ENCODE data around the gene DEGS2.

The DEGS2 gene

DNA sequence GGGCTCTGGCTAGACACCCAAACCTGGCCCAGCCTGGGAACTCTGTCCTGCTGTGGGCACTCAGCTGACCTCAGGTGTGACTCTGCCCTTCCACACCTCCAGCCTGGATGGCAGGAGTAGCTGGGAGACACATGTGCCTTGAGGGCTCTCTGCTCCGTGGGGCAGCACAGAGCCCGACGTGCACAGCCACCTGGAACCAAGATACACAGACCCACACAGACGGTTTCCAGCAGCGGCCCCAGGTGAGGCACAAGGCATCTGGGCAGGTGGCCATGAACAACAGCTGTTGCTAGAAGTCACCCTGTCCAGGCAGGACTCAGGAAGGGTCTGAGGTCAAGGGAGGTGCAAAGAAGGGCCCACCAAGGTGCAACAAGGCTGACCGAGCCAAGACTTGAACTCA is 5.9 kb downstream of the DEGS2 start:
- no peak for DNase-seq
- intact Hi-C loops (cut with DNase I) = no loop called here

DNA sequence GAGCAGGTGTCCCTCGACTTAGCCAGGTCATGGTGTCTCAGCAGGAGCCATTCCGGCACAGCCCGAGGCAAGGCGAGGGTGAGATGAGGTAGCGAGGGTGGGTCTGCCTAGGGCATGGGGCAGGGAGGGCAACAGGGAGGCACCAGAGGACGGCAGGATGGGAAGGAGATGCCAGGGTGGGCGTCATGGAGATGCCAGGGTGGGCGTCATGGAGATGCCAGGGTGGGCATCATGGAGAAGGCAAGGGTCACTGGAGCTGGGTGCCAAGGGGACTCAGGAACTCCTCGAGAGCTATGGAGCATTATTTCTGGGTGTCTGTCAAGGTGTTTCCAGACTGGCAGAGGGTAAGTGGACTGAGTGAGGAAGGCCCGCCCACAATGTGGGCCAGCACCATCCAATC is 7.4 kb downstream of the DEGS2 start:
- intact Hi-C loops (cut with DNase I) = no loop called here
- no peak for DNase-seq

DNA sequence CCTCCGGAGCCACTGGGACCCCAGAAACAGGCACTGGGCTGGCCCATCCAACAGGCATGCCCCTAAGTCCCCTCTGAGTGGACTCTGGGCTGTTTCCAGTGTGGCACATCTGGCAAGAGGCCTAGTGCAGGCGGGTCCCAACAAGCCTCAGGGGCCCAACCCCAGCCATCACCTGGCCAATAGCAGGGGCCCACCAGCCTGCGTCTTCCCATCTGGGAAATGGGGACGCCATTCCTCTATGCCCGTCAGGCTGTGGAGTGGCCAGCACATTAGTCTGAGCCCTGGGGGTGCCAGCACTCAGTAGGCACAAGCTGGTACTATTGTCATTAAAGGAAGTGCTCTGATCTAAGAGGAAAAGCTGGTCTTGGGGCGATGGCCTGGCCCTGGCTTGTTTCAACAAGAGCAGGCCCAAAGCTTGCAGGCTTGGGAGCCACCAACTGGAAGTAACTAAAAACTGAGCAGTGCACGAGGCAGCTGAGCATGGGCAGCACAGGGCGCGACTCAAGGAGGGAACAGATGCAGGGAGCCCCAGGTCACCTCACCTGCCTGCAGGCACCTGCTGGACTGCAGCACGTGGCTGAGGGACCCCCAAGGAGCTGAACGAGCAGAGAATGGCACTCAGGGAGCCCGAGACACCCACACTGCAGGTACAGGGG is 8.4 kb downstream of the DEGS2 start:
- peak in 1 of 42 donors; percentile 40 for DNase-seq

DNA sequence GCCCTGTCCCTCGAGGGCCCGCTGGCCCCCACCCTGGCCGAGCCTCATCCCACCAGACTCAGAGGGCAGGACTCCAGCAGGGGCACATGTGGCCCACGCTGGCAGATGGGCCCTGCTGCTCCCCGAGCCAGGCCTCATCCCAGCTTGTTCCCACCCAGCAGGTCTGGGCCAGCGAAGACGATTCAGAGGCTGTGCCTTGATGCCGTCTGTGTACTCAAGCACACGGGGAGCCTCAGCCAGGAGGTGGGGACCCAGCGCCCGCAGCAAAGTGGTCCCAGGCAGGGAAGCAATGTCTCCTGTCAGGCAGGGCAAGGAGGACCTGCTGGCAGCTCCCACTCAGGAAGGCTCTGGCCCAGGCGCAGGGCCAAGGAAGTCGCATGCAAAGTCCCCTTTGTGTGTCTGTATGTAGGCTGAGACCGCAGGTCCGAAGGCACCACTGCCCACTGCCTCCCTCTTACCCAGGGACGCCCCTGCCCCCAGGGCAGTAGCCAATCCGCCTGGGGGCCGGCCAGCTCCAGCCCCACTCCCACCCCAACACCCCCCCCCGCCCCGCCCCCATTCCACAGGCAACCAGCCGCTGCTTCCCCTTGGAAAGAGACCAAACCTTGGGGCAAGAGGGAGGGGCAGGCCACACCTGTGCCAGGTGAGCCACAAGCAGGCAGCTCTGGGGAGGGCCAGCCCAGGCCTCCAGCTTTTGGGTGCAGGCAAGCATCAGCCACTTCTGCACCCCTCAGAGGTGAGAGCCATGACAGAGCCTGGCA is 9.4 kb downstream of the DEGS2 start:
- intact Hi-C loops (cut with DNase I) = no loop called here
- DNase-seq = no peak

More for the DNA sequence above, 8.4 kb downstream of the DEGS2 start:
- intact Hi-C loops (cut with DNase I) = no loop called here

DNA sequence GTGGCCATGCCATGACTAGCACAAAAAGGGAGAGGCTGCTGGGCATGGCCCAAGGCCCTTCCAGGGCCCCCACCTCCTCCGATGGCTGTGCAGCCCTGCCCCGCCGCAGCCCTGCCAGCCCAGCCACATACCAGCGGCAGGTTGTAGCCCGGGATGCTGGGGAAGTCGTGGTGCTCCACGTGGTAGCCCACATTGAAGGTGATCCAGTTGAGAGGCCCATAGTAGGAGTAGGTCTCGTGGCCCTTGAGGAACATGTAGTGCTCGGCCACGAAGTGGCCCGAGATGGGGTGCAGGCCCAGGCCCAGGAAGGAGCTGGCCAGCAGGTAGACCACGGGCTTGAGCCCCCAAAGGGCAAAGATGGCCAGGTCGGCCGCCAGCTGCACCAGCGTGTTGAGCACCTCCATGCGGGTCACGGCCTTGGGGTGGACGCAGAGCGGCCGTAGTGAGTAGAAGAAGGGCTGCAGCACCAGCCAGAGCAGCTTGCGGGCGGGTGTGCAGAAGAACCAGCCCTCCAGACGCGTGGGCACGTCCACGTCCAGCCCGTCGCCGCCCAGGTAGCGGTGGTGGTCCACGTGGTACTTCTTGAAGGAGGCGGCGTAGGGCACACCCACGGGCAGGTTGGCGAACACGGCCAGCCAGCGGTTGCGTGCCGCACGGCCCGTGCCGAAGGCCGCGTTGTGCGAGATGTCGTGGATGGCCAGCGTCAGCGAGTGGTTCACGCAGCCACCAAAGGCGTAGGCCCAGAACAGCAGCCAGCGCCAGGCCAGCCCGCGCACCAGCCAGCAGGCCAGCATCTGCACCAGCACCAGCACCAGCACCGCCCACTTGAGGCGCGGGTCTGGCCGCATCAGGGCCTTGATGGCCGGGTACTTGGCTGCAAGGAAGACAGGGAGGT is 10.4 kb downstream of the DEGS2 start:
- intact Hi-C loops (cut with DNase I) = no loop called here
- DNase-seq = no peak

DNA sequence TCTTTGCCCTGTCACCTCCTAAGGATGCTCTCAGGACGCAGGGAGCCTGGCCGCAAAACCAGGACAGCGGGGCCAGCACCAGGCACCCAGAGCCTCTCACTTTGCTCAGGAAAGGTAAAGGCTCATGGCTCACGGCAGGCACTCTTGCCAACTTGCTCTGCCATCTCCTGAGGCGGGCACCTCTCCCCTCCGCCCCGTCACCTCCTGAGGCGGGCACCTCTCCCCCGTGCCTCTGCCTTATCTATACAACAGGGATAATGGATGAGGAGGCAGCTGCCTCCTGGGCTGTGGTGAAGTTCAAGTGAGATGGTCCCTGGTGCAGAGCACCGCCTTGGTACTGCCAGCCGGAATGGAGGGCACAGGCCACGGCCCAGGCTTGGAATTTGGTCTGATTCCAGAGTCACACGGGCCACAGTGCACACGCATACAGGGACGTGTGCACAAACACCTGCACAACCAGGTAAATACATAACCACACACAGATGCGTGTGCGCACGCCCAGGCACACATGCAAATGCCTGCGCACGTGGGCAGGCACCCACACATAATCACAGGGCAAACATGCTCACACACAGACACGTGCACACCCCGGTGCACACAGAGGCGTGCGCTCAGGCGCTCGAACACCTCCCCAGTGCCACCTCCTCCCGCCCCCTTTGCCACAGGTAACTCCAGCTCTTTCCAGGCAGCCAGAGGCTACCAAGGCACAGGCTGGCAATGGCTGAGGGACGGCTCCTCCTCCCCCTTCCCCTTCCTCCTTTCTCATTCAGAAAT is 11.6 kb downstream of the DEGS2 start:
- intact Hi-C loops (cut with DNase I) = no loop called here
- DNase-seq = peak in 36 of 42 donors; percentile 42 to 83 (median 66)

DNA sequence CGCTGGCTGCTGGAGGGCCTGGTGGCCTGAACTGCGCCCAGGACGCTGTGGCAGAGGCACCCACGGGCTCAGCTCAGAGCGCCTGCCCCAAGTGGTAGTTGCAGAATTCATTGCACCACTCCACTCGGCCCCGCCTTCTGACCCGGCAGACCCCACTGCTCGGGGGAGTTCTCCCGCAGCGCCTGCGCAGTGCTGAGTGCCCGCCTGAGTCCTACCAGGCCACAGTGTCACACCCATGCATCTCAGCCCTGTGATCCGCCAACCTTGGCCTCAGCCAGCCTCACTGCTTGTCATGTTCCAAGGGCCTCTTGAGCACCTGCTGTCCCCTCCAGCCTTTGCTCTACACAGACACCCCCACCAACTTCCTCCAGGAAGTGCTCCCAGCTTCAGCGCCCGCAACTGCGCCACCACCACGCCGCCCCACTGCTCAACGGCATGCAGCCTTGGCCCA is 12.2 kb downstream of the DEGS2 start:
- intact Hi-C loops (cut with DNase I) = no loop called here
- peak in 9 of 42 donors; percentile 26 to 52 (median 38) for DNase-seq

DNA sequence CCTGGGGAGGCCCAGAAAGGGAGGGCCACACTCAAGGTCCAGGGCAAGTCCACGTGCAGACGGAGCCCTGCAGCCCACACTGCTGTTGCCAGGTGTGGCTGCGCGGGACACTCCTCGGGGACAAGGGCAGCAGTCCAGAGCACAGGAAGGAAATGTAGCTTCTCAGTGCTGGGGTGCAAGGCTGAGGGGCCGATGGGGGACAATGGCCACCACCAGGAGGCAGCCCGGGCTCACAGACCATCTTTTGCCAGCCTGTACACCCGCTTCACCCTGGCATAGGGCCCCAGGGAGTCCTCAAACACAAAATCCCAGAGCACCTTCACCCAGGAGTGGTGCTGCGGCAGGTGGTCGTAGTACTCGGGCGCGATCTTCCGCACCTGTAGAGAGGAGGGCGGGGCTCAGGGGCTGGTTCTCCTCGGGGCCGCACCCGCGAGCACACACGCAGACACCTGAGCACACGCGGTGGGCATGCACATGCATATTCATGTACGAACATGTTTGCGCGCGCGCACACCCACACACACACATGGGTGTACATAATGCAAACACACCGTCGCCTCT is 12.8 kb downstream of the DEGS2 start:
- intact Hi-C loops (cut with DNase I) = no loop called here
- DNase-seq = no peak

DNA sequence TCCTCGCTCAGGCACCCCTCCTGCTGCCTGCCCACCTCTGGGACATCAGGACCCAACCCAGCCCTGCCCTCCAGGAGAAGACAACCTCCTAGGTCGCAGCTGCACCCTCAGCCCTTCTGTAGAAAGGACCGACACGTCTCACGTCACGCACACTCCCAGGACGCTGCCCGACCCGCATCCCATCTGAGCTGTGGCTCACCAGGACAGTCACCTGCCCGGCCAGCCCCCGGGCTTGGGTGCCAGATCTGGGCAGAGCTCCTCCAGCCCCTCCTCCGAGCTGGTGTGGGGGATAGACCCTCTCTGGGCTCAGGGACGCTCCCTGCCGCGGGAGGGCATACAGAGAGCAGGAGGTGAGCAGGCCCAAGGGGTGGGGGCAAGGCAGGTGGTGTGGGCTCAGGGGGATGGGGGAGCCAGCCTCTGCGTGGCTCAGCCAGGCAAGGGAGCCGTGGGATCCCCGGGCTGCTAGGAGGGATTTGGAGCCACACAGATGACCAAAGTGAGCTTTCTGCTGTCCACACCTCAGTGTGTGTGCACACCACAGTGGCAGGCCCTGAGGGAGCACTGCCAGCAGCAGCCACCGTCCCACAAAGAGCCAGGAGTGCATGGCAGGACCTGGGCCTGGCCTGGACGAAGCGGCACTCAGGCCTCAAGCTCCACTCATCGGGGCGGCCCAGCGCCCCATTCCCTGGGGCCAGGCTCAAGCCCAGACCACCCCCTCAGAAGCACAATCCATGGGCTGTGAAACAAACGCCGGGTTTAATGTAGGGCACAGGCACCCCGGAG is 13.6 kb downstream of the DEGS2 start:
- intact Hi-C loops (cut with DNase I) = no loop called here
- no peak for DNase-seq

DNA sequence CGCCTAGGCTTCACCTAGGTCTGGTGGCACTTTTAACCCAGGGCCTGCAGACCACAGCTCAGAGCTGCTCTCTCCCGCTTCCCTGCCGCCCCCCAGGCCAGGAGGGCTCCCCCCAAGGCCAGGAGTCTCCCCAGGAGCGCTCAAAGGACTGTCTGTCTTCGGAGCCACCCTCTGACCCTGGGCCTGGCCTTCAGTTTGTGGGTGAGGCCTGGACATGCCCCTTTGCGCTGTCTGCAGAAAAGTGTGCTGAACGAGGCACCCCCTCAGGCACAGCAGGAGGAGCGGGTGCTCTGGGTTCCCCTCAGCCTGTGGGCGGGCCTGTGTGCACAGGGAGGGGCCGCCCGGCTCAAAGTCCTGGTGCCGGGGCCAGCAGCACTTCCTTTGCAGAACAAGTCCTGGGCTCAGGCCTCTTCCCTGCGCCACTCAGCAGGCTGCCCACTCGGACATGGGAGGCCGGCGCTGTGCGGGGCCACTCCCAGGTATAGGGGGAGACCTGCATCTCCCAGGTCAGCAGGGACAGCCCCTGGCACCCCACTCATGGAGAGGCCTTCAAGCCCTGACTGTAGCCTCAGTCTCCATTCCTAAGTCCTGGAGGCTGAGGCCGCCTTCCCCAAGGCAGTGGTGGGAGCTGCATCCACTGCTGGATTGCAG is 14.3 kb downstream of the DEGS2 start:
- intact Hi-C loops (cut with DNase I) = no loop called here
- DNase-seq = peak in 1 of 42 donors; percentile 43

DNA sequence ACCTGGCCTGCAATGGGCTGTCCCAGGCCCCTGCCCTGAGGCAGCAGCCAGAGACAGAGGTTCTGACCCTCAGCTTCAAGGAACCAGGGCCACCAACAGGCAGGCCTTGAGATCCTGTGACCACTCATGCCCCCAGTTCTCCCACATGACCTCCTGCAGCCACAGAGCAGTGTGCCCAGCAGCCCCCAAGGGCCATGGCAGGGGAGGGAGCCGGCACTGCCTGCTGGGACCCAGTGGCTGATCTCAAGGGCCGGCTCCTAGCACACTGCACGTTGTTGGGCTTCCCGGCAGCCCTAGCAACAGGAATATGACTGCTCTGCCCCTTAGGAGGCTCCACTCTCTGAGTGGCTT is 14.8 kb downstream of the DEGS2 start:
- DNase-seq = no peak
- intact Hi-C loops (cut with DNase I) = no loop called here

DNA sequence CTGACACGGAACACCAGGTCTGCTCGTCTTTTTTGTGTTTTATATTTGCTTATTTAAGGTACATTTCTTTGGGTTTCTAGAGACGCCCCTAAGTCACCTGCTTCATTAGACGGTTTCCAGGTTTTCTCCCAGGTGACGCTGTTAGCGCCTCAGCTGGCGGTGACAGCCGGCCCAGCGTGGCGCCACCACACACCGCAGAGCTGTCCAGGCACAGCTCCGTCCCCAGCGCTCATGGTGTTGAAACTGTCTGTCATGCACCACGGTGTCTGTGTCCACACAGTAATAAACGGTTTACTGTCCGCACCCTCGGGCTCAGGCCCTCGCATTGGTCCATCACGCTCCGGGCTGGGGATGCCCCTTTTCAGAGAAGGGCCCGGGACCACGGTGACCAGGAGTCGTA is 15.5 kb downstream of the DEGS2 start:
- no peak for DNase-seq

DNA sequence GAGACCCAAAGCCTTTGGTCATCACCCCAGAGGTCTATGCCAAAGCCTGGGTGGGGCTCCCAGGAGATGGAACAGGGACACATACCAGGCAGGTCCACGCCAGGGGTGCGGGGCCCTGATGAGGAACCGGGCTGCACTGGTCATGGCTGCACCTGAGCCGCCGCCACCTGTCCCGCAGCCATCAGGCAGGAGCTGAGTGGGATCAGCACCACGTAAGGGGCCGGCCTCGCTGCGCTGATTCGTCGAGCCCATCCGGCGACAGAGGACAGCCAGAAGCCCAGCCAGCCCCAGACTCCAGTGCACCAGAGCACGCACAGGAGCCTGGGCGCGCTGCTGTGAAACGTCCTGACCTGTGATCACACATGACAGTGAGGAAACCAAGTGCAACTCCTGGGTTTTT is 15.9 kb downstream of the DEGS2 start:
- DNase-seq = no peak
- intact Hi-C loops (cut with DNase I) = no loop called here

More for the DNA sequence above, 15.5 kb downstream of the DEGS2 start:
- intact Hi-C loops (cut with DNase I) = no loop called here

DNA sequence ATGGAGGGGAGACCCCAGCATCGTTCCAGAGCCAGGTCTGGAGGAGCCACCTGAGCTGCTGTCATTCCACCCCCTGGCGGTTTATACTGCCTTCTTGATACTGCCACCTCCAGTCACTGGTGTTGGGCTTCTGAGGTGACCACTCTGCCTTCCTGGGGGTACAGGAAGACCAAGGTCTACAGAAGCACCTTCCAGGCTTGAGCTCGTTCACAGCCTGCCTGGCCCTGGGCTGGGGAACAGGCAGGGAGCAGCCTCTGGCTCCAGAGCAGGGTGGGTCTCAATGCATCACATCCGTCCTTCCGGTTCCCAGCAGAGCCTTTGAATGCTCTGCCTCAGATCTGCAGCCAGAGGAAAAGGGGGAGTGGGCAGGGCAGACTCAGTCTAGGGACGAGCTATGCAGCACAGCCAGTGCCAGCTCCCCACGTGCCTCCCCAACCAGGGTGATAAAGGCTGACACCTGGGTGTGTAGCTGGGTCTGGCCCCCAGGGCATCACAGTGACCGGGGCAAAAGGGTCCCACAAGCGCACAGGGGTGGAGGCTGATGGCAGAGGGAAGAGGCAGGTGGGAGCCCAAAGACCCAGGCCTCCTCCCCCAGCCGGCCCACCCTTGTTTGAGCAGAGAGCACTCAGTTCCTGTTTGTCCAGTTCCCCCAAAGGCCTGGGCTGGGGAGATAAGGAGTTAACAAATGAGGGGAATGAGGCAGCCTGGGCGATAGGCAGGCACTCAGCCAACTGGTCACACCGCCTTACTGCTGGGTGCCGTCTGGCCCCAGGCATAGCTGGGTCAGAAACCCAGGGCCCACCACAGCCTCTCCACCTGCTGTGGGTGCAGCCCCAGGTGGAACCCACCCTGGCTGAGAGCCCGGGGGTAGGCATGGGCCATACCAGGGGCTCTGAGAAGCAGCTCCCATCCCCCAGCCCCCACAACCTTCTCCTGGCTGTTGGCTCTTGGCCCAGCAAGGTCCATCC is 17.1 kb downstream of the DEGS2 start:
- DNase-seq = no peak
- intact Hi-C loops (cut with DNase I) = no loop called here

DNA sequence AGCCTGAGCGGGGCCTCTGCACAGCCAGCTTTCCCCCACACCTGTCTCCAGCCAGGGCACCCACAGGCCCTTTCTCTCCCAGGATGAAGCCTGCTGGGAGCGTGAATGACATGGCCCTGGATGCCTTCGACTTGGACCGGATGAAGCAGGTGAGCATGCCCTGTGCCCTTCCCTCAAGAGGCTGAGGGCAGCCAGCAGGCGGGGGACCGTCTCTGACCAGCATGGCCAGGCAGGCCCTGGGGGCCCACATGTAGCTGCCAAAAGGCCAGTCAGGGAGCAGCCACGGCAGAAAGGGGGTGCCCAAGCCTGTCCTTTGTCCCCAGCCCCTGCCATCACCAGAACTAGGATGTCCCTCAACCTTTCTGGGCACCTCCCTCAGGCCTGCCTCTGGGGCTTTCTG is 18.3 kb downstream of the DEGS2 start:
- DNase-seq = no peak
- intact Hi-C loops (cut with DNase I) = no loop called here

DNA sequence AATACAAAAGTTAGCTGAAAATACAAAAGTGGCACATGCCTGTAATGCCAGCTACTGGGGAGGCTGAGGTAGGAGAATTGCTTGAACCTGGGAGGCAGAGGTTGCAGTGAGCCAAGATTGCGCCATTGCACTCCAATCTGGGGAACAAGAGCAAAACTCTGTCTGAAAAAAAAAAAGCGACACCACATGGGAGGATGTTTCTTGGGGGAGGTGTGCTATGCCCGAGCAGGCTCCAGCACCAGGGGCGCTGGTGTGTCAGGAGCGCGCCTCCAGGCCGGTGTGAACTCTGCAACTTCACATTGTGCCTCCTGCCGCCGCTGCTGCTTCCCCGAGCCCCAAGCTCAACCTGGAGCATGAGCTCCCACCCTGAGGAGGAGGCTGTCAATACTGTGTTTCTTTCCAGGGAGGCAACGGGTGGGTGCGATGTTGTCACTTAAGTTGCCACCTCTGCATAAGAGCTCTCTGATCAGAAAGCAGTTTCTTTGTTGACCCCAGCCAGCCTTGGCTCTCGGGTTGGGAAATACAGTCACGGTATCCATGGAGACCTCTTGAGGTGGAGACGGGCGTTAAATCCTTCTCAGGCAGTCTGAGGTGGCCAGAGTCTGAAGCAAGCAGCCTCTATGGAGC is 18.9 kb downstream of the DEGS2 start:
- peak in 39 of 42 donors; percentile 50 to 93 (median 73) for DNase-seq
- intact Hi-C loops (cut with DNase I) = no loop called here
